Activated CD4-positive, alpha-beta T cell treated with anti-CD3 and anti-CD28 coated beads, Interleukin-2, amount 50 U/mL, for 1 hour (primary cell): Measurements from ENCODE around the gene ABLIM2.

ENCODE experiments used
- DNase-seq: peaks from one replicate; pipeline ENCODE4 v3.0.0-alpha.2; 2020

The ABLIM2 gene

GRCh38 chr4:8040607-8041006 lies 118.0 kb downstream of the ABLIM2 start:
- no peak for DNase-seq

- no peak for DNase-seq
Measured at GRCh38 chr4:8039853-8040252, 118.8 kb downstream of the ABLIM2 start.

- DNase-seq = no peak
Measured at GRCh38 chr4:8039290-8039689, 119.3 kb downstream of the ABLIM2 start.

- no peak for DNase-seq
Measured at GRCh38 chr4:8038719-8039251, 119.8 kb downstream of the ABLIM2 start.

- DNase-seq = no peak
Measured at GRCh38 chr4:8038083-8038482, 120.5 kb downstream of the ABLIM2 start.

GRCh38 chr4:8037150-8037769 lies 121.4 kb downstream of the ABLIM2 start:
- DNase-seq = no peak

GRCh38 chr4:8035371-8035780 lies 123.2 kb downstream of the ABLIM2 start:
- no peak for DNase-seq

GRCh38 chr4:8033829-8034528 lies 124.6 kb downstream of the ABLIM2 start:
- DNase-seq = no peak

- no peak for DNase-seq
Measured at GRCh38 chr4:8033067-8033755, 125.4 kb downstream of the ABLIM2 start.

GRCh38 chr4:8032381-8032780 lies 126.2 kb downstream of the ABLIM2 start:
- DNase-seq = no peak

- no peak for DNase-seq
Measured at GRCh38 chr4:8030121-8030781, 128.4 kb downstream of the ABLIM2 start.

- DNase-seq = no peak
Measured at GRCh38 chr4:8029689-8030088, 128.9 kb downstream of the ABLIM2 start.

GRCh38 chr4:8028884-8029568 lies 129.6 kb downstream of the ABLIM2 start:
- DNase-seq = no peak

GRCh38 chr4:8028368-8028767 lies 130.2 kb downstream of the ABLIM2 start:
- DNase-seq = no peak

GRCh38 chr4:8026453-8026852 lies 132.2 kb downstream of the ABLIM2 start:
- DNase-seq = no peak

GRCh38 chr4:8025668-8026067 lies 132.9 kb downstream of the ABLIM2 start:
- DNase-seq = no peak

- no peak for DNase-seq
Measured at GRCh38 chr4:8024073-8024786, 134.4 kb downstream of the ABLIM2 start.

- DNase-seq = no peak
Measured at GRCh38 chr4:8023696-8024033, 134.9 kb downstream of the ABLIM2 start.

GRCh38 chr4:8022767-8023695 lies 135.6 kb downstream of the ABLIM2 start:
- no peak for DNase-seq

GRCh38 chr4:8021796-8022195 lies 136.8 kb downstream of the ABLIM2 start:
- no peak for DNase-seq
